HepG2 (cell line): ENCODE measurements around the gene MPV17L. TPM values are rescaled to one million over a fixed set of nuclear protein-coding genes. Genes with fewer than 3 reads are reported as not detected.

ENCODE experiments used
- ARID4A ChIP-seq: sonication (generic); formaldehyde crosslinking; IDR thresholded peaks from 2 replicates; pipeline ENCODE4 v1.5.0; 2020; ENCODE audit warnings: mild to moderate bottlenecking, missing genetic modification reagents, borderline replicate concordance
- CCDC6 ChIP-seq: sonication (generic); formaldehyde crosslinking; IDR thresholded peaks from 2 replicates; pipeline ENCODE4 v1.8.1; 2022; ENCODE audit warnings: mild to moderate bottlenecking, missing genetic modification reagents, moderate library complexity
- GFI1 ChIP-seq: sonication (generic); formaldehyde crosslinking; IDR thresholded peaks from 2 replicates; pipeline ENCODE4 v1.5.0; 2020; ENCODE audit warnings: missing genetic modification reagents, mild to moderate bottlenecking, borderline replicate concordance
- IRF1 ChIP-seq: sonication (generic); formaldehyde crosslinking; IDR thresholded peaks from 2 replicates; pipeline ENCODE4 v1.4.0; 2020; ENCODE audit warnings: low read depth, mild to moderate bottlenecking, missing genetic modification reagents
- KLF16 ChIP-seq, 2 experiments: sonication (generic) in 1 of 2; formaldehyde crosslinking in 1 of 2; IDR thresholded peaks; 2 replicates each; pipeline versions ENCODE4 v1.6.1 to v1.8.0; 2016 to 2023; ENCODE audit warnings: missing genetic modification reagents in 2 of 2, missing compliant biosample characterization in 1 of 2
- KLF9 ChIP-seq: IDR thresholded peaks from 2 replicates; pipeline ENCODE4 v1.6.1; 2016; ENCODE audit warnings: low read depth
- PRDM4 ChIP-seq: sonication (generic); formaldehyde crosslinking; IDR thresholded peaks from 2 replicates; pipeline ENCODE4 v1.9.0; 2021; ENCODE audit warnings: missing genetic modification reagents, borderline replicate concordance
- THRA ChIP-seq: sonication (generic); formaldehyde crosslinking; IDR thresholded peaks from 2 replicates; pipeline ENCODE4 v1.4.0; 2020; ENCODE audit warnings: missing genetic modification reagents, borderline replicate concordance
- YEATS4 ChIP-seq: sonication (generic); formaldehyde crosslinking; IDR thresholded peaks from 2 replicates; pipeline ENCODE4 v1.4.0; 2020; ENCODE audit warnings: missing genetic modification reagents, borderline replicate concordance
- ZBED4 ChIP-seq: sonication (generic); formaldehyde crosslinking; IDR thresholded peaks from 2 replicates; pipeline ENCODE4 v1.4.0; 2020; ENCODE audit warnings: missing genetic modification reagents, borderline replicate concordance
- ZEB1 ChIP-seq: IDR thresholded peaks from 2 replicates; pipeline ENCODE4 v1.6.1; 2012; ENCODE audit warnings: mild to moderate bottlenecking, low read depth, inconsistent platforms; ENCODE audit not compliant: insufficient replicate concordance
- ZNF343 ChIP-seq: sonication (generic); formaldehyde crosslinking; IDR thresholded peaks from 2 replicates; pipeline ENCODE4 v1.4.0; 2020; ENCODE audit warnings: mild to moderate bottlenecking, missing genetic modification reagents
- ZNF605 ChIP-seq: sonication (generic); formaldehyde crosslinking; IDR thresholded peaks from 2 replicates; pipeline ENCODE4 v1.8.0; 2022; ENCODE audit warnings: mild to moderate bottlenecking, missing genetic modification reagents
- ZNF652 ChIP-seq: IDR thresholded peaks from 2 replicates; pipeline ENCODE4 v1.6.1; 2016; ENCODE audit warnings: low read depth, borderline replicate concordance
- polyA plus RNA-seq, 8 experiments: library from polyadenylated mRNA; depleted of rRNA in 3 of 8; stranded (reverse) in 7 of 8; unstranded in 1 of 8; fragments of >200 nt; fragmentation: Illumina TruSeq in 4 of 8; extraction: Trizol in 4 of 8; gene quantifications; 2 replicates each; pipeline versions ENCODE4 v1.2.1 to v1.2.3, GENCODE V29; 2011 to 2016; ENCODE audit warnings: low read depth in 4 of 8, missing spikeins in 1 of 8, mixed read lengths in 1 of 8; ENCODE audit not compliant: insufficient read depth in 1 of 8
- total RNA-seq, 5 experiments: library from RNA; depleted of rRNA; stranded (reverse); fragments of >200 nt; fragmentation: Illumina TruSeq; extraction: Trizol; gene quantifications; 2 replicates each; pipeline ENCODE4 v1.2.3, GENCODE V29; 2016; ENCODE audit warnings: low read depth in 1 of 5

Gene MPV17L
- total and polyA plus RNA-seq, 2 of the 13 experiments (the other 11 are each of a cell fraction or from before 2014, with no cell fraction given) = 34.7 to 63.8 TPM

GRCh38 chr16:15398618-15399316, 3.2 kb downstream of the MPV17L start (continued):
- TF ChIP-seq ZBED4 (CRISPR knock-in tag) (peak; percentile 86; the same call in 1 of the 2 replicates), KLF9 (CRISPR knock-in tag) (no peak), ZEB1 (peak; percentile 100), ZNF605 (CRISPR knock-in tag) (peak; percentile 89), CCDC6 (CRISPR knock-in tag) (peak; percentile 58; the same call in 1 of the 2 replicates), ZNF343 (CRISPR knock-in tag) (peak; percentile 16; the same call in 1 of the 2 replicates), THRA (CRISPR knock-in tag) (peak; percentile 99), IRF1 (CRISPR knock-in tag) (peak; percentile 58; the same call in 1 of the 2 replicates), ZNF652 (CRISPR knock-in tag) (peak; percentile 34; the same call in 1 of the 2 replicates), YEATS4 (CRISPR knock-in tag) (peak; percentile 20; the same call in 1 of the 2 replicates), PRDM4 (CRISPR knock-in tag) (0 out of 2 replicates have a peak, but pooled peaks have one; percentile 49), KLF16 (CRISPR knock-in tag; IDR thresholded peaks at IDR 0.05) (peak in 1 of 2 experiments; percentile 77; a peak in 2 of 4 replicates), GFI1 (CRISPR knock-in tag) (peak; percentile 81; the same call in 1 of the 2 replicates), ARID4A (peak; percentile 74; the same call in 1 of the 2 replicates)
